HG03460 (cell line): ENCODE measurements around the gene MBP.

Experiments used
- ATAC-seq: cut with Tn5 transposase; IDR thresholded peaks from one replicate; pipeline ENCODE4 v1.9.1; 2021; ENCODE audit not compliant: unreplicated experiment

MBP gene

DNA sequence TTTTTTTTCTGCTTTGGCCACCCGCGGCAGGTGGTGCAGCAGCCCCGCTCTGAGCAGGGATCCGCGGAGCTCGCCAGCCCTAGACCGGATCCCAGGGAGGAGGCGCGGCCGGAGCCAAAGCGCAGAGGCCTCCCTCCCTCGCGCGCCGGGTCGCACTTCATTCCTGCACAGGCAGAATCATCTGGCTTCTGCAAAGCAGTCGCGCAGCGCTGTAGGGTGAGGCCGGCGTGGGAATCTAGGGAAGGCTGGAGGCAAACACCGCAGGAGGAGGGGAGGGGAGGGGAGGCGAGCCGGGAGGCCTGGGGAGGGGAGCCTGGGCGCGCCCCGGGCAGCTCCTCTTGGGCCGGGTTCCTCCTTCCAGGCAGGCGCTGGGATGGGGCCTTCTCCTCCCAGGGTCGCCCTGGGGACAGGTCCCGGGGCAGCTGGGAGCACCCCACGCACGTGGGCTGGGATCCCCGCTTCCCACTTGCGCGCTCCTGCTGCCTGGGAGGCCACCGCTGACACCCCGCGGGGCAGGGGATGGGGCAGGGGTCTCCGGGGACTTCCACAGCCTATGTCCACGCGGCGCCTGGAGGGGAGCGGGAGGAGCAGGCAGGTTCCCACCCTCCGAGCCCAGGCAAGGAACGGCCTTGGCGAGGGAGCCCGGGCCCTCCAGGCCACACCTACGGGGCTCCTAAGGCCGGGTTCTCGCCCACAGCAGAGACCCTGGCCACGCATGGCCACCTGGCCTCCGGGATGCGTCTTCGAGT lies 45.0 kb downstream of the MBP start:
- no peak for ATAC-seq

DNA sequence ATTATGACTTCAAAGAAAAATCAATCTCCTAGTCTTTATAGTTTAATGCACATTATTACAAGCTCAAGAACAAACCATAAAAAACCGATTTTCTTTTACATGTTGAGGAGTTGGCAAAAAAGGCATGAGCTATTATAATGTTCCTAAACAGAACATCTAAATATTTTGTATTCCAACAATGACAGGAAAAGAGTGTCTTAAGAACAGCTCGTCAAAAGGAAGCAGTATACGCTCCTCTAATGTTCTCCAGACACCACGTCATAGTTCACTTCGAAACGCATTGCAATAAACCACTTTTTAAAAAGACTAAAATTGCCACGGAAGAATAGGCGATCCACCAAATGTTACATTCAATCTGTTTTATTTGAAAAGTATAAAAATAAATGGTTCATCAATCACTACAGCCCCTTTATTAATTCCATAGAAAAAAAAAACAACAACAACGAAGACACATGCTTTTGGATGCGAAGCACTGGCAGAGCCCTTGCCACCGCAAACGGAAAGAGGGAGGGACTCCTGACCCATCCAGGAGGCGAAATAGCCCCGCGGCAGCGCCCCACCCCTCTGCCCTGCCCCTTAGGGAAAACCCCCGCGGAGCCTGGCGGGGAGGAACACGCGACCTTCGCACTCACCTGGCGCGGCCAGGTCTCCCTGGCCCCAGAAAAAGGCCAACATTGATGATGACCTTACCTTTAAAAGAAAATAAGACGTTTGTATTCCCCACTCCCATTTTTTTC lies 45.8 kb downstream of the MBP start:
- ATAC-seq, result no peak

DNA sequence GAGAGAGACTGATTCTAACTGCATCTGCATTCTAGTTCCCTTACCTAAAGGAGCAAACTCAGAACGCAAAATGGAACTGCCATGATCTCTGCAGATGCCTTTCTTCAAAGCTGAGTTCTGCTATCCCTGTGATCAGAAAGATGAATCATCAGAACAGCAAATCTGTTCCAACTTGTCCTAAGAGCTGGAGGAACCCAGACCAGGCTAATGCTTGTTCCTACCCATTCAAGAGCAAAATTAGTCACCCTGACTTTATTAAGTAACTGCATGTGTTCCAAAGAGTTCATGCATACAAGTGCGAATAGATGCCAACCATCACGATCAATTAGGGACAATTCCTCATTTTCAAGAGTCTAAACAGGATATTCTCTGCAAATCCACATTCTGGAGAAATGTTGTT lies 46.5 kb downstream of the MBP start:
- no peak for ATAC-seq

DNA sequence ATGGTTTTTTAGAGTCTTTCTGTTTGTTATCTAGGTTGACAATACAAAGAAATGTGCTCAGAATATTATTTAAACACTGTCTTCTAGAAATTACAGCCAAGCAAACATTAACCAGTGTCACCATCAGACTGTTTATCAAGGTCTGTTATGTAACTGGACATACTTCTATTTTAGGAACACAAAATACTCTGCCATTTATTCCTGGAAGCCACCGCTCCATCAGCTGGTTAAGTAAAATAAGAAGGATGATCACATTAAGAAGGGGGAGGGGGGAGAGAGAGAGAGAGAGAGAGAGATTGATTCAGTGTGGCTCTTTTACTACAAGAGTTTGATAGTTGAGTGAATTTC lies 47.9 kb downstream of the MBP start:
- no peak for ATAC-seq

DNA sequence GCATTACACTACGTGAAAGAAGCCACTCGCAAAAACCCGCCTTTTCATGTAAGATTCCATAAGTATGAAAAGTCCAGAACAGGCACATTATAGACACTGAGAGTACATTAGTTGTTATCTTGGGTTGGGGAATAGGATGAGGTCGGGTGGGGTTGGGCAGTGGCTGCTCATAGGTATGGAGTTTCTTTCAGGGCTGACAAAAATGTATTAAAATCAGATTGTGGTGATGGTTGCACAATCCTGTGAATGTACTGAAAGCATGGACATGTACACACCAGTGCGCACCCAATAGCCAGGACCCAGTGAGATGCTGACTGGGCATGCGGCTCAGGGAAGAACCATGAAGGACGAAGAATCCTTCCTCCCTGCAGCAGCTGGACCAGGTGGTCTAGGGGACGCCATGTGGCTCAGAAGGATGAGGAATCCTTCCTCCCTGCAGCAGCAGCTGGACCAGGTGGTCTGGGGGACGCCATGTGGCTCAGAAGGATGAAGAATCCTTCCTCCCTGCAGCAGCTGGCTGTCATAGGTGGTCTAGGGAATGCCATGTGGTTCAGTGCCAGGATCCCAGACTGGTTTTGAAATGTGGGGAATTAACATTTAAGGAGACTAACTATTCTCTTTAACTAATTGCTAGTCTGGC lies 50.1 kb downstream of the MBP start:
- no peak for ATAC-seq

DNA sequence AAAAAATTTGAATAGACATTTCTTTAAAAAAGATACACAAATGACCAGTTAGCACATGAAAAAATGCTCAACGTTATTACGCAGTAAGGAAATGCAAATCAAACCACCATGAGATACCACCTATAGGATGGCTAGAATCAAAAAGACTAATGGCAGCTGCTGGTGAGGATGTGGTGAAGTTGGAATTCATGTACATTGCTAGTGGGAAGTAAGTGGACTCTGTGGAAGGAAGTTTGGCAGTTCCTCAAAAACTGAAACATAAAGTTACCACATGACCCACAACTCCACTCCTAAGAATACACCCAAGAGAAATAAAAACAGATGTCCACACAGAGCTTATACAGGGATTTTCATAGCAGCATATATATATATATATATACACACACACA lies 51.2 kb downstream of the MBP start:
- no peak for ATAC-seq

DNA sequence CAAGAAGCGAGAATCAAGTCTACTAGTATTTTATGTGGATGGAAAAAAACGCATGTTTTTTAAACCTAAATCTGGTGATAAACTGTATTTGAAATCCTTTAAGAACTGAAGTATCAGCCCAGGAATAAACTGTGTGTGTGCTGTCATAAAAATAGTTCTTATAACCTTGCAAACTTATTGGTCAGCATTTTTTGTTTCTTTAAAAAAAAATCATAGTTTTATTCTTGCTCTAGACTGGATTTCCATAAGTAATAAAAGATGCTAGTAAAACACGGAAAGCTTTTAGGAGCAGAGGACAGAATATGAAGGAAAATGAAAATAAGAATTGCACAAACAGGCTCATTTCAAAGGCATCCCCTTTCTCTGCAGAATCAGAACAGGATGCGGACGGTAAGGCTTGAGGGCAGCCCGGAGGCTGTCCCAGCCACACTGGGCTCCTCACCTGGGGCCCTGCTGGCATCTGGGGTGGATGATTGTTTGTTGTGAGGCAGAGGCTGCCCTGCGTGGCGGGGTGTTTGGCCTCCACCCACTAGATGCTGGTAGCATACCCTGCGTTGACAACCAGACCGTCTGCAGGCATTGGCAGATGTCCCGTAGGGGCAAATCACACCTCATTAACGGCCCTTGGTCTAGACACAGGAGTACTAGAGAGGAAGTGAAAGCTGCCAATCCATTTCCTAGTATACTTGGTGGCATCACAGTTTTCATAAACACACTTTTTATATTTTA lies 52.5 kb downstream of the MBP start:
- ATAC-seq, result peak; percentile 92

DNA sequence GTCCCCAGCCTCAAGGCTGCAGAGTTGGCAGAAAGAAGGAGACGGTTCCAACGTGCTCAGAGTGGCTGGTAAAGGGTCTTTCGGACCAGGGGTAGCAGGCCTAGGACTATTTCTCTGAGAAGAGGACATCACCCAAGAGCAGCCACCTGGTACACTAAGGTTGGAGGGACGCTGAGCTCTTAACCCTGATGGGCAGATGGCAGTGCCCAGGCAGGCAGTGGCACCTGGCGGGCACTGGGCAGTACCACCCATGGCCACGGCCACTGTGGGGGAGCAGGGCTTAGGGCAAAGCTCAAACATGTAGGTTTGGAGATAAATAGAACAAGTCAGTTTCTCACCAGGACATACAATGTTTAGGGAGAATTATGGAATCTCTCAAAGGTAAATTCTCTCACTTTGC lies 53.5 kb downstream of the MBP start:
- no peak for ATAC-seq

DNA sequence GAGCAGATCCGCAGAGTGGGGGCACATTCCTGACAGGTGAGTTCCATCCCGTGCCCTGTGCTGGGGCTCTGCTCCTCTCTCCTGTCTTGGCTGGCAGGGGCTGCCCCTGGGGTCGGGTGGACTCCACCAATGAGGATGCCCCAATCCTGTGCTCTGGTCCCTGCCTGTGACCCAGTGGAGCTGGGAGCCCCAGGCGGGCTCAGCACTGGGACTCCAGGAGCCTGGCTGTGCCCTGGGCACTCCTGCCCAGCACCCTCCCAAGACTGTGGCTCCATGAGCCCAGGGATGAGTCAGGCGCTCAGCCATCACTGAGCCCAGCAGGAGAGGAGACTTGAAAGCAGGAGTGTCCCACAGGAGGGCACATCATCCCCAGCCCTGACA lies 53.9 kb downstream of the MBP start:
- ATAC-seq, result no peak

DNA sequence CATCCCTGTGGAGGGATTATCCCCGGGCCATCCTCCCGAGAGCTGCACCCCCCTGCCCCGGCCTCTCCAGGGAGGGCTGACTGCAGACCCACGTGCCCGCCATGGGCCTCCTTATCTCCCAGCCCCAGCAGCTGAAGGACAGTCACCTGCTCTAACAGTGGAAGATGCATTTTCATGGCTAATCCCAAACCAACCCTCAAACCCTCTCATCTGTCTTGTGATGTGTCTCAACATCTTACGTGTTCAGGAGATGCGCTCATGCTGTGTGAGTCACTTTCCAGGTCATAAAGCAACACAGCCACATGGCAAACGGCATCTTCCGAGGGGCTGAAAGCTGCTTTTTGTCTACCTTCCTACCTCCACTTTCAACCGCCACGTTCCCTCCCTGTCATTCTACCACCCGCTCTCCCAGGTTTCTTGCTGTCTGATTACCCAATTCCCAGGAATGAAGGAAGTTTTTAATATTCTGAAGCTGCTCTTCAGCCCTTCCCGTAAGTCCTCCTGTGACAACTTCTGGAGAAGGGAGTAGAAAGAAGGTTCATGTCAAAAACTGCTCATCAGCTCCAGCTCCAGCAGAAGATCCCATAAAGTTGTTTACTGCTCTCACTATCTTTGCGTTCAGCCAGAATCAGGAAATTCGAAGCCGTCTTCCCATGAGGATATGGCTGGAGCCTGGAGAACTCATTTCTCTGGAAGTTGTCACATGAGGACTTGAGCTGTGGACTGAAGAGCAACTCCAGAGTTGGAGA lies 54.5 kb downstream of the MBP start:
- no peak for ATAC-seq

DNA sequence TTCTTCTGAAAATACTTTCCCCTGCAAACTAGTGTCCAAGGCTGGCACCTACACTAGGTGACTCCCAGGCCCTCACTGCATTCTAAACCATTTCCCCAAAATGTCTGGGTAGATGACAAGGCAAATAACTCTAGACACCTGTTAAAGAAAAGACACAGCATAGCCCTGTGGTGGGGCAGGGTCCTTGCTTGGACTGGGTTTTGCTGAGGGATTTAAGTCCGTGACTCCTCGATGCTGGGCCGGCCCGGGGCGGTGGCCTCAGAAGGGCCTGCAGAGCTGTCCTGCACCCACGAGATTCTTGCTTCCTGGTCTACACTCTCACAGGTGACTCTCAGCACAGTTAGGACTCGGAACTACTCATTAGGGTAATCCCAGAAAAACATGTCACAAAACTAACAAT lies 55.2 kb downstream of the MBP start:
- no peak for ATAC-seq

DNA sequence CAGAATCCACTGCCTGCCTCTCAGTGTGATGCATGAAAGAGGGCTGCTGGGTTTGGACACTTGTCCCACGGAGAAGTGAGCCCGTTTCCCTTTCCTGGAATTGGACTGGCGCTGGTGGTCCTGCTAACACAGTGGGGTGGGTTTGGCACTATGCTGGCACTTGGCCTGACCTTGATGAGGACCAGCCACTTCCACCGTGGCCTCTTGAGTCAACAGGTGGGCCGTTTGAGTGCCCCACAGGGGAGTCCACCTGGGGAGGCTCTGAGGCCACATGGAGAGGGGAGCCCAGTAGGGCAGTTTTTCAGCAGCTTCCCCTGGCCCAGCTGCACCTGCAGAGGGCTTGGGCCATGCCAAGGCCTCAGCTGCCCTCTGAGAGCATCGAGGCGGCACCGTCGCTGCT lies 56.5 kb downstream of the MBP start:
- ATAC-seq, result no peak

DNA sequence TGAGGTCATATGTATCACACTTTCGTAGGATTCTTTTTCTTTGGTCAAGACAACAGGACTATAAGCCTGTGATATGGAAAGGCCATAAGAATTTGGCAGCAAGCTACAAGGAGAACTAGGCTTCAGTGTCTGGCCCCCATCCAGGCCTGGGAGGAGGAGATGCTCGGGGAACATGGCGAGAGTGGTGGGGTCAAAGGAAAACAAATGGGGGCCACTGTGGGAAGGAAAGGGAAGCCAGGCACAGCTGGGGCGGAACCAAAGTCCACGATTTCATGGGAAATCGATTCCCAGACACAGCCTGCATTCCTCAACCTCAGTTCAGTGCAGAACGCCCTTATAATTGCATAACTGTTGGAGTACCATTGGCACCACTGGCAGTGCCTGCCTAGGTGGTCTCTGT lies 58.2 kb downstream of the MBP start:
- no peak for ATAC-seq

DNA sequence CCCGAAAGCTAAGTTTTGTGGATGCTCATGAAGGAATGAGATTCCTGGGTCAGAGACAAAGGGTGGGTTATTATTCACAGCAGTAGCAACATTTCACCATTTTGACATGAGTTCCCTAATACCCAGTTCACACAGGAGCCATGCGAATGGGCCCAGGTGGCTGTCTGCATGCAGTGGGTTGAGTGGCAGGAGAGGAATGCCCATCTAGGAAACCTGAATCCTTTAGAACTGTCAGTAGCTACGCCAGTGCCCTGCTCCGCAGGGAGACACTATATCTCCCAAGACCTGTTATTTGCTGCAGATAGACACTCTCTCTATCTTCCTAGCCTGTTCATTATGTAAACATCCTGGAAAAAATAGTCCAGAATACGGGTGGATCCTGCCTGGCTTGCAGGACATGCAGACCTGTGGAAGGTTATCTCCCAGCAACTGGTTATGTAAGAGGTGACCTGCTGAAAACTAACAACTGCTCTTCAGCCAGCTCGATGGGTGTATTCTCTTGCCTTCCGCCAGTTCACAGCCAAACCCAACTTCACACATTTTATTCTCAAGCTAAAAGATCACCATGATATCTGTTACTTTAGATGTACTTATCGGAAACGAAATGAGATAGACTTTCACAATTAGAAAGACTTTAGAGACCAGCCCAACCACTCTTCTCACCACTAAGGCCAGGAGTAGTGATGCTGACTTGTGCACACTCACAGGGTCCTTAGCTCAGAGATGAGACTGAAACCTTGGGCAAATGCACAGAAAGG lies 59.1 kb downstream of the MBP start:
- ATAC-seq, result no peak

DNA sequence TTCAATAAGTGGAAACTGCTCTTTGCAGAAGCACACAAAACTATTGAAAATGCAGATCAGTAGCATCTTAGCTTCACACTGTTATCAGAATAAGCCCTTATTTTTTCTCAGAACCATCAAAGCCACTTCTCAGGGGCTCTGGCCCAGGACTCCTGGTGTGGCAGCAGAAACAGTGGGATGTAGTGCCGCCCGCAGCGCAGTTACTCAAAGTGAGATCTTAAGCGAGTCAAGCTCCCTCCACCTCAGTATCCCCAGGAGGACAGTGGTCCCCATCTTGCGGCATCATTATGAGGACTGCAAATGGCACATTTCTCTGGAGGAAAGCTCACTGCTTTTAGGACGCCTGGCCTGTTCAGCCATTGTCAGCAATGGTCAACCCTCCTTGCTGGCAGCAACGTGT lies 60.0 kb downstream of the MBP start:
- ATAC-seq, result no peak

DNA sequence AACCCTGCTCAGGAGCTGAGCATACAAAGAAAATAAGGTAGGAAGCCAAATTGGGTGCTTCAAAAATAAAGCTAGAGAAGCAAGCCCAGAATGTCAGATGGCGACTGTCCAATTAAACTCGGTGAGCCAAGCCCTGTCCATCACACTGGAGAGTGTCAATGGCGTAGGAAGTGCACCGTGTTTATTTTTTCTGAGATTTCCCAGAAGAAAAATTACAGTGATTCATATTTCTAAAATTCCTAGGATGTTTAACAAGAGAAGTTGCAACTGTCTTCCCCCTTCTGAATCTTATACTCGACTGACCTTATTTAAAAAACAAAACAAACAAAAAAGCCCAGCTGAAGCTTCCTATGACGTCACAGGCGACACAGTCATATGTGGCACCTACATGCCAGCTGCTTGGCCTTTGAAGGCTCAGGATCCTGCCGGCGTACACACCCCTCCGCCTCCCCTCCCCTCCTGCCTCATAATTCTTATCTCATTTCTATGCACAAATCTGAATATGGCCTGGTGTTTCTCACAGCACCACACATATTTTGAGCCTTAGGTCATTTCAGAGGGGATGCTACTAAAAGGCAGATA lies 60.8 kb downstream of the MBP start:
- no peak for ATAC-seq

DNA sequence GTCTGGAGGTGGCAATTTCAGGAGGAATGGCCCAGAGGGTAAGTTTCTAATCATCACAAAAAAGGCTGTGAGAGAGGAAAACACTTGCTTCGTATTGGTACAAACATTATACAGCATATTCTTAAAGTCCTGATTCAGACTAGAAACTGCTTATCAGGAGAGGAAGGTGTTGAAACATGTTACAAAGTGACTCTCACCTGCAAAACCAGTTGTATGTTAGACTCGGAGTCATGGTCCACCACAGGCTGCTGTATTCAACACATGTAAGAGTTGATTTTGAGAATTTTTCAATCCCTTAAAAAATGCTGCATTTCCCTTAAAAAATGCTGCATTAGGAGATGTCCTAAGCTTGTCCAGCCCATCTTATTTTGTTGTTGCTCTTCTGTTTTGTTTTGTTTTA lies 61.5 kb downstream of the MBP start:
- ATAC-seq, result no peak

DNA sequence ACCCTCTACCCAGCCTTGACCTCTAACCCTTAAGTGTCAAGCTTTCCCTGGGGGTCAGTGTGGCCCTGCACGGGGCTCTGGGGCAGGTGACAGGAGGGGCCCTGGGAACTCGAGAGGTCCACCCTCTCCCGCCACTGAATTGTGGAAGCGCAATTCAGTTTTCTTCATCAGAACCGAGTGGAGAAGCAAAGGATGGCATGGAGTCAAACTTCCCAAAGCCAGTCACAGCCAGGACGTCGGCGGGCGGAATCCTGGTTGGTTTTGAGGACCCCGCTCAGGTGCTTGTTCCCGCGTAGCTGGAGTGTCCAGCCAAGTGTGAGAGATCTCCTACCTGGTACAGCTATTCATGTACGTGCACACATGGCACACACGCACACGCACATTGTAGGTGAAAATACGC lies 62.0 kb downstream of the MBP start:
- ATAC-seq, result no peak

DNA sequence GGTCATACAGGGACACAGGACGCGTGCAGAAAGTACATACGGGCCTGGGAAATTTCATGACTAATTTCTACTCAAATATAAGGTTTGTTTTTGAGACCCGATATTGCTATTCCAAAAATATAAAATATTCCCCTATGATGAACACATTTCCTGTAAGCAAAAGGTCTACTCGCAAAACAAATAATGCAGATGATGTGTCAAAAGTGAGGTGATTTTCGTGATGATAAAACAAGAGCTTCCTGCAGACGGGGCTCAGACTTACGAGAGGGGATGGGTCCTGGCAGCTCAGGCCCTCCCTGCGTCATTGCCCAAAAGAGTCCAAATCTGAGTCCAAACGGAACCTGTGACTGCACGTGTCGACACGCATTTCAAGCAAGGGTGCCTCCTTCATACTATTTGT lies 62.7 kb downstream of the MBP start:
- no peak for ATAC-seq

DNA sequence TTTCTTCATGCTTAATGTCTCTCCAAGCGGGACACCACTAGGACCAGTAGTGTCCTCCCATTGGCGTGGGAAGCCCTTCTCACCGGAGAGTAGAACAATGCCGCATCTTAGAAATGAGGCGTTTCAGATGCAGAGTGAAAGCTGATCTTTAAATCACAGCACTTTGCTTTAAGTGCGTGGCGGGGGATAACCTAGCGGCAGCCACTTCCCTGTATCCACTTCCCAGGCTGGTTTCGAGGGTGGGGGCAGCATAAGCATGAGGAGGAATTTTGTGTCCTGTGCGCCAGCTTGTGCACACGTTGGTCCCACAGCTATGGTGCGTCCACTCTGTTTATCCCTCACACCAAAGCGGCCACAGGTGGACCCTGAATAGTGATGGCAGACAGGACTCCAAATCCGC lies 63.1 kb downstream of the MBP start:
- ATAC-seq, result no peak
